Gastrocnemius medialis (tissue), 4 donors: ENCODE data around the gene CSH2.

ENCODE experiments used
- POLR2A ChIP-seq, 2 donors: fragments of 450-650 bp; IDR thresholded peaks; one replicate each; pipeline ENCODE4 v1.6.1; 2017; ENCODE audit warnings: antibody characterized with exemption in 2 of 2, mild to moderate bottlenecking in 2 of 2, moderate library complexity in 2 of 2
- TF ChIP-seq, protein P1 (sequence below), 5 experiments: fragments of 450-650 bp in 3 of 5; fragments of 200-600 bp in 2 of 5; sonication (generic) in 2 of 5; IDR thresholded peaks in 4 of 5; conservative IDR thresholded peaks in 1 of 5; 1 replicate in 4 of 5; 2 replicates in 1 of 5; pipeline ENCODE4 v1.5.1; 2016 to 2019; ENCODE audit warnings: antibody characterized with exemption in 5 of 5, mild to moderate bottlenecking in 3 of 5, moderate library complexity in 3 of 5

DNA sequence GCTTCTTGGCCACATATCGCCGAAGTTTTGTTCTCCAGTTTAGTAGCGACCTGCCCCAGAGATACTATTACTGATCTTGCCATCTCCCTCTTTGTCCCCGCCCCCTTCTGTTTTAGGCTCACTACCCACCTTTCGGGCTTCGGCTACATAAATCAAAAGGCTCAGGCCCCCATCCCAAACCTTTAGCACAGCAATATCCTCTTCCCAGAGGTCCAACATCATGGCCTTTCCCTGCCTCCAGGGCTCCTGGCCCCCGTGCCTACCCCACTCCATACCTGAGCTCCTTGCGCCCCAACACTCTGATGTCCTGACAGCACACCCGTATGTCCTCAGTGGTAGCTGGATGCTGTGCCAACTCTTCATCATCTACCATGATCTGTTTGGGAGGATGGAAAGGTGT lies 49.1 kb downstream of the CSH2 start:
- TF ChIP-seq, protein P1, sequence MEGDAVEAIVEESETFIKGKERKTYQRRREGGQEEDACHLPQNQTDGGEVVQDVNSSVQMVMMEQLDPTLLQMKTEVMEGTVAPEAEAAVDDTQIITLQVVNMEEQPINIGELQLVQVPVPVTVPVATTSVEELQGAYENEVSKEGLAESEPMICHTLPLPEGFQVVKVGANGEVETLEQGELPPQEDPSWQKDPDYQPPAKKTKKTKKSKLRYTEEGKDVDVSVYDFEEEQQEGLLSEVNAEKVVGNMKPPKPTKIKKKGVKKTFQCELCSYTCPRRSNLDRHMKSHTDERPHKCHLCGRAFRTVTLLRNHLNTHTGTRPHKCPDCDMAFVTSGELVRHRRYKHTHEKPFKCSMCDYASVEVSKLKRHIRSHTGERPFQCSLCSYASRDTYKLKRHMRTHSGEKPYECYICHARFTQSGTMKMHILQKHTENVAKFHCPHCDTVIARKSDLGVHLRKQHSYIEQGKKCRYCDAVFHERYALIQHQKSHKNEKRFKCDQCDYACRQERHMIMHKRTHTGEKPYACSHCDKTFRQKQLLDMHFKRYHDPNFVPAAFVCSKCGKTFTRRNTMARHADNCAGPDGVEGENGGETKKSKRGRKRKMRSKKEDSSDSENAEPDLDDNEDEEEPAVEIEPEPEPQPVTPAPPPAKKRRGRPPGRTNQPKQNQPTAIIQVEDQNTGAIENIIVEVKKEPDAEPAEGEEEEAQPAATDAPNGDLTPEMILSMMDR (IDR thresholded peaks at IDR 0.05 in 4 of 5, conservative IDR thresholded peaks at IDR 0.05 in 1 of 5) = no peak
- no peak for TF ChIP-seq POLR2A (IDR thresholded peaks at IDR 0.05)
